ENCODE results near the gene SLC2A4RG.

Gene SLC2A4RG

DNA sequence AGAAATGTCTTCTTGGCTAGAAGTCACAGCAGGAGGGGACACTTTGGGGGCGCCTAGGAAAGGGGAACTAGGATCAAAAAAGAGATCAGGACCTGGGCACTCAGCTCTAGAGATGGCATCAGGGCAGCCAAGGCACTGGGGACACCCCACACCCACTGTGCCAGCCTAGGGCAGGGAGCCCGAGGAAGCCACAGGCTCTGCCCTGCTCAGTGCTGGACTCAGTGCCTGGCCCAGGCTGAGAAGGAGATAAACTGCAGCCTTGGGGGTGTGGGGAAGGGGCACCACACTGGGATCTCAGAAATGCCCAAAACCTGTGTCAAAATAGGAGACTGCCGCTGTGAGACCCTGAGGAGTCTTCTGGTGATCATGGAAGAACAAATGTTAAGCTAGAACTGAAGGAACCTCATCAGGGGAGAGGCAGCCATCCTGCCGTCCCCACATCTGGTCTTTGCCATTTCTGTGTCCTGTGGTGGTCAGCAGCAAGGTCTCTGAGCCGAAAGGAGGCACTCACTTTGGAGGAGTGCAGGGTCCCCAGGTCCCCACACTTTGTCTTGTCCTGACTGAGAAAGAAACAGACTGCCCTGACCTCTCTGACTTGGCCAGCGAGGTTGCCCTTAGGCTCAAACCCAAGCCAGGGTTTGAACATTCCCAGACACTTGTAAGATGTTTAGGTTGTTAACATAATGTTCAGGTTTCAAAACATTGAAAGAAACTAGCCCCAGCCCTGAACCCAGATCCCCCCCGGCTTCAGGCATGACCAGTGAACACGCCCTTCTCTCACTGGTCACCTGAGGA, 34.1 kb upstream of the SLC2A4RG start:
- no peak for ATAC-seq (ENCODE audit: low read depth)
- Histone ChIP-seq H3K4me3 (ENCODE audit: severe bottlenecking) (no peak overlapping the region), H3K9me3 (ENCODE audit: severe bottlenecking) (no peaks in the 10 kb centered on the region), H3K27ac (ENCODE audit: poor library complexity, severe bottlenecking) (no peak overlapping the region), H3K27me3 (ENCODE audit: insufficient read depth, poor library complexity, severe bottlenecking) (no peaks in the 10 kb centered on the region), H3K36me3 (ENCODE audit: low read depth) (peaks cover 47% of the 10 kb centered on the region), H3K4me1 (ENCODE audit: insufficient read depth, poor library complexity, severe bottlenecking) (peaks cover 11% of the 10 kb centered on the region)
- TF ChIP-seq, protein P1, sequence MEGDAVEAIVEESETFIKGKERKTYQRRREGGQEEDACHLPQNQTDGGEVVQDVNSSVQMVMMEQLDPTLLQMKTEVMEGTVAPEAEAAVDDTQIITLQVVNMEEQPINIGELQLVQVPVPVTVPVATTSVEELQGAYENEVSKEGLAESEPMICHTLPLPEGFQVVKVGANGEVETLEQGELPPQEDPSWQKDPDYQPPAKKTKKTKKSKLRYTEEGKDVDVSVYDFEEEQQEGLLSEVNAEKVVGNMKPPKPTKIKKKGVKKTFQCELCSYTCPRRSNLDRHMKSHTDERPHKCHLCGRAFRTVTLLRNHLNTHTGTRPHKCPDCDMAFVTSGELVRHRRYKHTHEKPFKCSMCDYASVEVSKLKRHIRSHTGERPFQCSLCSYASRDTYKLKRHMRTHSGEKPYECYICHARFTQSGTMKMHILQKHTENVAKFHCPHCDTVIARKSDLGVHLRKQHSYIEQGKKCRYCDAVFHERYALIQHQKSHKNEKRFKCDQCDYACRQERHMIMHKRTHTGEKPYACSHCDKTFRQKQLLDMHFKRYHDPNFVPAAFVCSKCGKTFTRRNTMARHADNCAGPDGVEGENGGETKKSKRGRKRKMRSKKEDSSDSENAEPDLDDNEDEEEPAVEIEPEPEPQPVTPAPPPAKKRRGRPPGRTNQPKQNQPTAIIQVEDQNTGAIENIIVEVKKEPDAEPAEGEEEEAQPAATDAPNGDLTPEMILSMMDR (IDR thresholded peaks at IDR 0.05; ENCODE audit: poor library complexity, severe bottlenecking) = no peak
- DNase-seq (ENCODE audit: low spot score) = peak; percentile 75

DNA sequence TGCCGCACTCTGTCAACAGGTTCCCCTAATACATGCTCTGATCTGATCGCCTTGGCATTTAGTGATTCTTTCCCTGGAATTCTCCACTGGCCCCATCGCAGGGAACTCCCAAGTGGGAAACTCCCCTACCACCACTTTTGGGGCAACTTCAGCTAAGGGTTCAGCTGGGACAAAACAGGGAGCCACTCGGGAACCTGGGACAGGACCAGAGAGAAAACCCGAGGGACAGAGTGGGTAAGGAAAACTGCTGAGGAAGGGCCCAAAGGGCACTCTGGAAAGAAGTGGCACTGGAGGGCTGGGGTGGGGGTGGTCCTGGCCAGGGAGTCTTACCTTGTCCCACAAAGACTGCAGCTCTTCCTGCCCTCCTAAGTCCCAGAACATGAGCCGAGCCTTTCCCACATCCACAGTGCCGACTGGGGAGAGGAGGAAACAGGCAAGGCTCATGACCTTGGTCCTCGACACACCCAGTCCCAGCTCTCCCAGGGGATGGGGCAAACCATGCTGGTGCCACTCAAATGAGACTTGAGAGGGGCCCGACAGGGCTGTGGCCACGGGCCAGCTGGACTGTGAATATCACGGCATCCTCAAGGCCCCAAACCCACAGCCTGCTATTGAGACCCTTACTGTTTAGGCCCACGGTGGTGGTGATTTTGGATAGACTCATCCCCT, 33.4 kb upstream of the SLC2A4RG start:
- Histone ChIP-seq H3K4me3 (ENCODE audit: severe bottlenecking) (peak overlapping the region; percentile 72), H3K9me3 (ENCODE audit: severe bottlenecking) (no peaks in the 10 kb centered on the region), H3K27me3 (ENCODE audit: insufficient read depth, poor library complexity, severe bottlenecking) (no peaks in the 10 kb centered on the region), H3K36me3 (ENCODE audit: low read depth) (peaks cover 54% of the 10 kb centered on the region), H3K27ac (ENCODE audit: poor library complexity, severe bottlenecking) (peak overlapping the region; percentile 73), H3K4me1 (ENCODE audit: insufficient read depth, poor library complexity, severe bottlenecking) (peaks cover 11% of the 10 kb centered on the region)
- DNase-seq (ENCODE audit: low spot score) (peak; percentile 79), ATAC-seq (ENCODE audit: low read depth) (no peak)
- TF ChIP-seq, protein P1 (IDR thresholded peaks at IDR 0.05; ENCODE audit: poor library complexity, severe bottlenecking) = no peak

DNA sequence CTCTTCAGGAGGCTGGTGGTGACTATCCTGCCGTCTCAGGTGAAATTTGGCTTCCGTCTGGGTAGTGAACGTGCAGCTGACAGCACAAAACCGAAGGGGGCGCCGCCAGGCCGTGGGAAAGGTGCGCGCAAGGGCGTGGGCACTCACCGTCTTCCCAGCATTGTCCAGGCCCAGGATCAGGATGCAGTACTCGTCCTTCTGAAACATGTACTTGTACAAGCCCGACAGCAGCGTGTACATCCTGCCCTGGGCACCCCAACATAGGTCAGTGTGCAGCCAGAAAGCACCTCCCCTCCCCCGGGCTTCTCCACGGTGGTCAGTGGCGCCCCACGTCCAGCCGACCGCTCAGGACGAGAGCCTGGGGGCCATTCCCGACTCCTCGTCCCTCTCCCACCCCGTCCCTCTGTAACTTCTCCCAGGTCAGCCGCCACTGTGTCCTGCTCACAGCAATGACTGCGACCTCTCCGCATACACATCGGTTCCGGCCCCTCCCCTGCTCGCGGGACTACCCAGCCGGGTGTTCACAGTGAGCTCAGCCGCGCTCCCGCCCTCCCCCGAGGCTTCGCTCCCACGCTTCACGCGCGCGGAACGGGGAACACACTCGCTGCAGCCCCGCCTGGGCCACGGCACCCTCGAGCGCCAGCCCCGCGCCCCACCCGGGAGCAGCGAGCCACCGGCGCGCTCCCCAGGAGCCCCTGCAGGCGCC, 32.6 kb upstream of the SLC2A4RG start:
- no peaks in the 10 kb centered on the region for H3K9me3 ChIP-seq (ENCODE audit: severe bottlenecking)
- peaks cover 11% of the 10 kb centered on the region for H3K4me1 ChIP-seq (ENCODE audit: insufficient read depth, poor library complexity, severe bottlenecking)
- peak overlapping the region; percentile 73 for H3K27ac ChIP-seq (ENCODE audit: poor library complexity, severe bottlenecking)
- H3K36me3 ChIP-seq (ENCODE audit: low read depth) = peaks cover 62% of the 10 kb centered on the region
- H3K27me3 ChIP-seq (ENCODE audit: insufficient read depth, poor library complexity, severe bottlenecking) = no peaks in the 10 kb centered on the region
- peak overlapping the region; percentile 72 for H3K4me3 ChIP-seq (ENCODE audit: severe bottlenecking)
- ATAC-seq (ENCODE audit: low read depth) = peak; percentile 32
- TF ChIP-seq, protein P1 (IDR thresholded peaks at IDR 0.05; ENCODE audit: poor library complexity, severe bottlenecking) = peak; percentile 85
- peak; percentile 91 for DNase-seq (ENCODE audit: low spot score)

DNA sequence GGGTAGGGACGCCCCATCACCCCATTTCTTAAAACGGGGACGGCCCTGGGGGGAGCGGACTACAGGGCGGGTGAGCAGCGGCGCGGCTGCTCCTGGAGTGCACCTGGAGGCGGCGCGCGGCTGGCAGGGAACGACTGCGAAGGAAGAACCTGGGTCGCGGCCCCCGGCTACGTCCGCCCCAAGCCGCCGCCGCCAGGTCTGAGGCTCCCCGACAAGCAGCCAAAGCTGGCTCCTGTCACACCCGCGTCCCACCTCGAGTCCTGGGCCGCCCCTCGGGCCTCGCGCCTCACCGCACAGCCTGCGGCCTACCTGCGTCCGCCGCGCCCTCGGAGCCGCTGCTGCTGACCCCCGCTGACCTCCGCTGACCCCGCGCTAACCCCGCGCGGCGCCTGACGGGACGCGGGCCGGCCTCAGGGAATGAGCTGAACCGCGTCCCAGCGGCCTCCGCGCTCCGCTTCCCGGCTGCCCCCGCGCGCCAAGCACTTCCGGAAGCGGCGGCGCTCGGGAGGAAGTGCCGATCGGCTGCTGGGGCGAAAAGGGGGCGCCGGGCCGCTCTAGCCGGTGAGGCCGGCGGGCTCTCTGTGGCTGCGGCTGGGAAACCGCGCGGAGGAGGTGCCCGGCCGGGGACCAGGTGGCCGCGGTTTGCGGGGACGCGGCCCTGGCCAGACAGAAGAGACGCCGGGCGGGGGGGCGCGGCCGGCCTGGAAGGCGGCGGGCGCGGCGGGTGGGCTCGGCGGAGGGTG, 31.8 kb upstream of the SLC2A4RG start, which contains the start of the genes ARFRP1 and ZGPAT:
Gene ARFRP1, minus strand, starts transcription at position 419 of the 743 bp plus-strand sequence. CDS start 885 bp downstream, outside the sequence.
Gene ZGPAT, plus strand, starts transcription at position 482 of the 743 bp plus-strand sequence. CDS start 542 bp downstream, outside the sequence.
- no peaks in the 10 kb centered on the region for H3K9me3 ChIP-seq (ENCODE audit: severe bottlenecking)
- peaks cover 69% of the 10 kb centered on the region for H3K36me3 ChIP-seq (ENCODE audit: low read depth)
- DNase-seq (ENCODE audit: low spot score) = peak; percentile 97
- TF ChIP-seq, protein P1 (IDR thresholded peaks at IDR 0.05; ENCODE audit: poor library complexity, severe bottlenecking) = no peak
- peak within 1 kb of the TSS; percentile 73 for H3K27ac ChIP-seq (ENCODE audit: poor library complexity, severe bottlenecking)
- H3K4me3 ChIP-seq (ENCODE audit: severe bottlenecking) = peak within 1 kb of the TSS; percentile 72
- peak; percentile 79 for ATAC-seq (ENCODE audit: low read depth)
- no peaks in the 10 kb centered on the region for H3K27me3 ChIP-seq (ENCODE audit: insufficient read depth, poor library complexity, severe bottlenecking)
- peaks cover 11% of the 10 kb centered on the region for H3K4me1 ChIP-seq (ENCODE audit: insufficient read depth, poor library complexity, severe bottlenecking)

All from RWPE2 (cell line).